ENCODE data around the gene GNPTG. TPM values are rescaled to one million over a fixed set of nuclear protein-coding genes. Genes with fewer than 3 reads are reported as not detected.

The GNPTG gene
- polyA plus RNA-seq, 4 donors, result 54.1 to 76.1 (median 56.8) TPM

- no peak for DNase-seq (ENCODE audit: low read depth in 4 of 4, low spot score in 3 of 4)
Observed at GRCh38 chr16:1366060-1366711, 14.5 kb downstream of the GNPTG start.

- no peak for DNase-seq (ENCODE audit: low read depth in 4 of 4, low spot score in 3 of 4)
Observed at GRCh38 chr16:1366712-1367299, 15.1 kb downstream of the GNPTG start.

DNA sequence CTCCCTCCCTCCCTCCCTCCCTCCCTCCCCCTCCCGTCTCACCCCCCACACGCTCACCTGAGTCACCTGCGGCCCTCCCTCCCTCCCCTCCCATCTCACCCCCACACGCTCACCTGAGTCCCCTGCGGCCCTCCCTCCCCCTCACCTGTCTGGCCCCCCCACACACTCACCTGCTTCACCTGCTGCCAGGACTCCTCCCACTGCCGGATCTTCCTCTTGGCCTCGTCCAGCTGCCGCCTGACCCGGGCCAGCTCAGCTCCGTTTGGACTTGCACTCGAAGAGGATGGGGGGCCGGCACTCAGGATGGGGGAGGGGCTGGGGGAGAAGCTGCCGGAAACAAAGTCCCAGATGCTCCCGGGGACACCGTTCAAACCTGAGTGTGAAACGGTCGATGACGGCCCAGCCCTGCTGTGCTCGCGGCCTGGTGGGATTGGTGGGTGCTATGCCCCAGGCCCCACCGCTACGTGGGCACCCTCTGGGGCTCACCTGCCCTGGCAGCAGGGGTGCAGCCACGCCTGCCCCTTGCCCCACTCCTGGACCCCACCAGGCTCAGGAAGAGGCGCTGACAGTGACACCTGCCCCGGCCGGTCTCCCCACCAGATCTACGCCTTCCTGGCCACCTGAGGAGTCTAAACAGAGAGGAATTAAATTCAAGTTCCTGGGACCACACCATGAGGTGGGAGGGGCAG, 15.9 kb downstream of the GNPTG start:
- no peak for DNase-seq (ENCODE audit: low read depth in 4 of 4, low spot score in 3 of 4)

DNA sequence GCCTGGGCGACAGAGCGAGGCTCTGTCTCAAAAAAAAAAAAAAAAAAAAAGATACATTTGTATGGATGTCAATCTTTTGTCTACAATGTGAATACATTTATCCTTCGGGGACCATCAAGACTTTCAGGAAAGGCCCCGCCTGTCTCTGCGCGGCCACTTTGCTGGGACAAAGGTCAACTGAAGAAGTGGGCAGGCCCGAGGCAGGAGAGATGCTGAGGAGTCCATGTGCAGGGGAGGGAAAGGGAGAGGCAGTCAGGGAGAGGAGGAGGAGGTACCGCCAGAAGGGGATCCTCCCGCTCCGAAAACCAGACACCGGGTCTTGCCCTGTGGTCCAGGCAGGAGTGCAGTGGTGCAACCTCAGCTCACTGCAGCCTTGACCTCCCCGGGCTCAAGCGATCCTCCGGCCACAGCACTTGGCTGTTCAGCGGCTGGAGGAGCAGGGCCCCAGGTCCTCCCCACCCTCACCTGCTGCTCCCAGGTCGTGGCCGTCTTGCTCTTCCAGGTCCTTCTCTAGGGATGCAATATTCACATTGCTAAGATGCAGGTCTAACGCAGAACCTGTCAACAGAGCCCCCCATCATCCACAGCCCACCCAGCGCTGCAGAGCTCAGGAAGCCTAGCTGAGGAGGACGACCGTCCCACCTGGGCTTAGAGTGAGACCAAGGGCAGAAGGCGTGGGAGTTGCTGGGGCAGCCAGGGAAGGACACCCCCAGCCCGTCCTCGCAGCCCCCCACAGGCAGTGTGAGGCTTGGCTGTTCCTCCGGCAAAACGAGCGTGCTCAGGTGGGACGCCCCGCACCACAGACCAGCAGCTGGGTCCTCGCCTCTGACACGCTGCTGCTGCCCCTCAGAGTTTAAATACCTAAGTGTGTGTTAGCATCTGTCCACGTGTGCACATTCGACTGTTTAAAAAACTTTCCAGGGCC, 19.6 kb downstream of the GNPTG start:
- DNase-seq (ENCODE audit: low read depth in 4 of 4, low spot score in 3 of 4), result no peak

DNA sequence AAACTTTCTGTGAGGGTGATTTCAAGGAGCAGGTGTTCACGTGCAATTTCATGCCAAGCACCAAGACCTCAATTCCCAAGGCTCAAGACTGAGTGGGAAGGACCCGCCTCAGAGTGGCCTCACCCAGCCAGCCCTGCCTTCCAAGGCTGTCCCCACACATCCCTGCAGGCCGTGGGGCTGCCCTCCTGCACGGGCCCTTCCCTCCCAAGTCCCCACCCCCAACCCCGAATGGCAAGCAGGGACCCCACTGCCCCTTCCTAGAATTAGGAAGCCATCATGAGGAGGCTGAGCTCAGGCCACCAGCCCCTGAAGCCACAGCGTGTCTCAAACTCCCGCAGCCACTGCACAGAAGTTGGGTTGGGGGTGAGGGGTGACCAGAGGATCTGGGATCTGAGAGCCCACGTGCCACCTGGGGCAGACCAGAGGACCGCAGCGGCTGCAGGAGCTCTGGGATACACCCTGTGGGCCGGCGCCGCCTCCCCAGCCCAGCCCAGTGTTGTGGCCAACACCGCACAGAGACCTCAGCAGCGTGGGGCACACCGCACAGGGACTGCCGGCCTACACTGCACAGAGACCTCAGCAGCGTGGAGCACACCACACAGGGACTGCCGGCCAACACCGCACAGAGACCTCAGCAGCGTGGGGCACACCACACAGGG, 20.7 kb downstream of the GNPTG start:
- DNase-seq (ENCODE audit: low read depth in 4 of 4, low spot score in 3 of 4), result no peak

DNA sequence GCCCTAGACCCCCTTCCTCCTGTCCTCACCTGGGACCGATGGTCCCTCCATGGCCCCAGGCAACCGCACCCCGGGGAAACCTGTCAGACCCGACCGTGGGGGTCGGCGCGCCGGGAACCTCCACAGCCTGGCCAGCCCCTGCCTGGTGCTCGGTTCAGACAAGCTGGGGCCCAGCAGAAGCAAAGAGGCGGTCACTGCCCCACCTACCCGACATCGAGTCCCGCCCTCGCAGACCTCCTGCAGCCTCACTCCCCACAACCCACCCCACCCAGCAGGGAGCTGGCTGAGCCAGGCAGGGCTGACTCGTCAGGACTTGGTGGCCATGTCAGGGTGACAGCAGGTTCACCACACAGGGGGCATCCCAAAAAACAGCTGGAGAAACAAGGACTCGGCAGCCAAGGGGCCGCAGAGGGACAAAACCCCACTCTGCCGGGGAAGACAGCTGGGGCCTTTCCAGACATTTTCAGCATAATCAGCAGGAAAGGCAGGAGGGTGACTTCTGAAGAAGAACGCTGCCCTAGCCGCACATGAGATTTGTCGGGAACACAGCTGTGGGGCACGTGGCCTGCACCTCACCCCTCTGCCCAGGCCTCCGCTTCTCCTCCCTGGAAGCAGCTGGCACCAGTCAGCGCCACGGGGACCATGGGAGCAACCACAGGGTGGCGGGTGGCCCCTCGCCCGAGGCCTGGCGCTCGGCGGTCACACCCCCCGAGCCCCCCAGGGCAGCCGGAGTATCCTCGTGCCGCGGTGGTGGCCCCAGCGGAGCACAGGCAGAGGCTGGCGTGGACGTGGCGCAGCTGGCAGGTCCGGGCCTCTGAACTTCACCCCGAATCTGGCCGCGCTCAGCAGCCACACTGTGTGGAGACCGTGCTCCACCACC, 22.9 kb downstream of the GNPTG start:
- DNase-seq (ENCODE audit: low read depth in 4 of 4, low spot score in 3 of 4), result no peak

GRCh38 chr16:1375298-1375640, 23.5 kb downstream of the GNPTG start:
- DNase-seq (ENCODE audit: low read depth in 4 of 4, low spot score in 3 of 4), result no peak

GRCh38 chr16:1375741-1376410, 24.1 kb downstream of the GNPTG start:
- no peak for DNase-seq (ENCODE audit: low read depth in 4 of 4, low spot score in 3 of 4)

DNA sequence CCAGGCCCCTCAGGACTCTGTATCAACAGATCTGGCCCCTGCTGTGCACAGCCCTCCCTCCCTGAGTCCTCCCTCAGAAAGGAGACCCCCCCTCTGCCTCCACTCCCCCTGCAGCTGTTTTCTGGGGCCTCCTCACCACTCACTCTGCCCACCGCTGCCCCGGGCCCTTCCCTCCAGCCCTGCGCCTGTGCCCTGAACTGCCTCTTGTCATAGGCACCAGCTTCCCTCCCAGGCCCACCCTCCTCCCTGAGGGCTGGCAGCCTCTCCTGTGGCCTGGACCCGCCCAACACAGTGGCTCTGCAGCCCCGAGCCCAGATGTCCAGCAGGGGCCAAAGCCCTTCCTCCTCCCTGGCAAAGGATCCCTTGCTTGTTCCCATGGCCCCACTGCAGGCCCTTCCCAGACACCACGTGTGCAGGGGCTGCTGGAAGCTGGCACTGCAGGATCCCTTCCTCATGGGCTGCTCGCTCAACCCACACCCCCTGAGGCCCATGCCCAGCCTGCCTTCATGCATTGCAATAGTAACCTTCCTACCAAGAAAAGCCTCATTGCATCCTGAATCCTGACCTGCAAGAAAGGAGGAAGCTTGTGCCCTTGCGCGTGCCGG, 25.8 kb downstream of the GNPTG start:
- DNase-seq (ENCODE audit: low read depth in 4 of 4, low spot score in 3 of 4), result no peak

- no peak for DNase-seq (ENCODE audit: low read depth in 4 of 4, low spot score in 3 of 4)
Observed at GRCh38 chr16:1378087-1378803, 26.5 kb downstream of the GNPTG start.

DNA sequence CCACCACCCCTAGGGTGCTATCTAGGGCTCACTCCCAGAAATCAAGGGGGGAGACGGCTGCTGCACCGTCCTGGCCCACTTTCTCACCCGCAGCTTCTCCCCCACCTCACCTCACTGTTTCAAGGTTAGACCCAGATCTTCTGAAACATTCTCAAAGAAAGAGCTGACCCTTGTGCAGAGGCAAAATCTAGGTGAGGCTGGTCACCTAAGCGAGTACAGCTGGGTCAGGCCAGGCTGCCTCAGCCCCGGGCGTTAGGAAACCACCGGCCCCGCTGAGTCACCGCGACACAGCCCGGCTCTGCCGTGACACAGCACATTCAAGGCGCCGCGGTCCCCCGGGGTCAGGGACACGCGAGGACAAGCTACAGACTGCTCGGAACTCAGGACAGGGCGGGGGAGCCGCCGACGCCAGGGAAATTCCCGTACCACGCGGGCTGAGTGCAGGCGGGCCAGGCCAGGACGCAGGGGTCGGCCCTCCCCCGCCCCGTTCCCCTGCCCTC, 27.1 kb downstream of the GNPTG start:
- DNase-seq (ENCODE audit: low read depth in 4 of 4, low spot score in 3 of 4), result no peak

DNA sequence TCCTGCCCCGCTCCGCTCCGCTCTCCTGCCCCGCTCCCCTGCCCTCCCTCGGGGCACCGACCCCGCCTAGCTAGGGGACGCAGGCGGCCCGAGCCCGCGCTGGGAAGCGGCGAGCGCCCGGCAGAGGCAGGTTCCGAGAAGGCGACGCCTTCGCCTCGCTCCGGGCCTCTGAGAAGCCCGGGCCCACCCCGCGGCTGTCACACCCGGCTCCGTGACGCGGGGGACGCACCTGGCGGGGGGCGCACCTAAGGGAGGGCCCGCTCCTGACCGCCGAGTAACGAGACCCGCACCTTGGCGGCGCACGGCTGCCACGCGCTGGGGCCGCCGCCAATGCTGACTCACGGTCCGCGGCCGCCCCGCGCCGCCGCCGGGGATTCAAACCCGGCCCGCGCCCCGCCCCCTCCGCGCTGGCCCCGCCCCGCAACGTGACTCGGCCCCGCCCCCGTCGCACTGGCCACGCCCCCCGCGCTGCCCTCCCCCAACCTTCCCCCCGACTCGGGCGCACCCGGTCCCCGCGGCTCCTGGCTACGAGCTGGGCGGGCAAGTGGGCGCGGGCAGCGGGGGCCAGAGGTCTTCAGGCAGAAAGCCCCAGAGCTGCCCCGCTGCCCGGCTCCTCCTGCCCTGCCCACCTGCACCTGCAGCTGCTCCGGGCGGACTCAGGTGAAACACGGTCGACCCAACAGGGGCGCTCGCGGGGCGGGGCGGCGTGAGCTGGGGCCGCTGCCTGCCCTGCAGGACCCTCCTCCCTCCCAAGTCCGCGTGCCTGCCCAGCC, 27.8 kb downstream of the GNPTG start:
- peak in 1 of 4 donors; percentile 31 for DNase-seq (ENCODE audit: low read depth in 4 of 4, low spot score in 3 of 4)

GRCh38 chr16:1380195-1380594, 28.5 kb downstream of the GNPTG start:
- DNase-seq (ENCODE audit: low read depth in 4 of 4, low spot score in 3 of 4), result no peak

DNA sequence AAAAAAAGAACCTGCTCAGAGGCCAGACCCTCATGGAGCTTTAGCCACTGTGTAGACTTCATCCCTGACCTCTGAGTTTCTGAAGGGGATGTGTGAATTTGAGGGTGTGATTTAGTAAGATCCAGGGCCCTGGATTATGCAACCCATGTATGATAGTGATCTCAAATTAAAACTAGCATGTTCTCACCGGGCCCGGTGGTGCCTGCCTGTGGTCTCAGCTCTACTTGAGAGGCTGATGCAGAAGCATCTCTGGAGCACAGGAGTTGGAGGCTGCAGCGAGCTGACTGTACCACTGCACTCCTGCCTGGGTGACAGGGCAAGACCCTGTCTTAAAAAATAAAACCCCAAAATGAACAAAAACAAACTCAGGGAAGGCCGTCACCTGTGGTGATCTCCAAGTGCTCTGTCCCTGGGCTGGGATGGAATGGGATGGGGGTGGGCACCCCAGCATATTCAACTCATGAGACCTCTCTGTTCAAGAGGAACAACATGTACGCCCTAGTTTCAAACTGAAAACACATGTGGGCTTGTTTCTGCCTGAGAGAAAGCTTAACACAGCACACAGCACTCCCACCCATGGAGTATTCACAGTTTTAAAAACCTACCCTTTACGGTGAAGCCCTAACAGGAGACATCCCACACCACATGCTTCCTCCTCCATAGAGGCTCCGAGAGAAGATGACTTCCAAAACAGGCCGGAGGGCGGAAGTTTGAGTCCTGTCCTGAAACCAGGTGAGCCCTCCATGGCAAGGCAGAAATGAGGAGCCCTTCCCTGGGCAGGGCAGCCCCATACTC, 30.1 kb downstream of the GNPTG start:
- no peak for DNase-seq (ENCODE audit: low read depth in 4 of 4, low spot score in 3 of 4)

- DNase-seq (ENCODE audit: low read depth in 4 of 4, low spot score in 3 of 4), result no peak
Observed at GRCh38 chr16:1383556-1383955, 31.8 kb downstream of the GNPTG start.

- DNase-seq (ENCODE audit: low read depth in 4 of 4, low spot score in 3 of 4), result no peak
Observed at GRCh38 chr16:1385232-1385631, 33.5 kb downstream of the GNPTG start.

All from left renal pelvis (tissue), 4 donors.